Pancreas (tissue), 10 donors: ENCODE data around the gene ADH1A. TPM values are rescaled to one million over a fixed set of nuclear protein-coding genes. Genes with fewer than 3 reads are reported as not detected.

Source experiments
- ATAC-seq, 4 donors: fragments of 200-7000 bp; cut with Tn5 transposase; one replicate each; pipeline versions ENCODE4 v1.8.0 to v1.9.1; 2020; ENCODE audit warnings: mild to moderate bottlenecking in 4 of 4, moderate library complexity in 4 of 4
- DNase-seq, 6 donors: peaks; one replicate each; pipeline ENCODE4 v3.0.0-alpha.2; 2020
- FAIRE-seq: peaks from 2 replicates; lab custom pipeline; 2012; peaks lifted over from hg19 to GRCh38; lab: Jason Lieb, UNC
- H3K27ac ChIP-seq, 4 donors: fragments of 200-600 bp; sonication (generic); 1 replicate in 3 of 4; 2 replicates in 1 of 4; pipeline versions ENCODE4 v1.5.0 to v1.8.0; 2020
- H3K27me3 ChIP-seq, 4 donors: fragments of 200-600 bp; one replicate each; pipeline ENCODE4 v1.8.0; 2021
- H3K36me3 ChIP-seq, 3 donors: fragments of 200-600 bp; sonication (generic) in 1 of 3; one replicate each; pipeline versions ENCODE4 v1.5.0 to v1.8.0; 2020 to 2021
- H3K4me1 ChIP-seq, 3 donors: fragments of 200-600 bp; one replicate each; pipeline ENCODE4 v1.8.0; 2021
- H3K4me3 ChIP-seq, 4 donors: fragments of 200-600 bp; sonication (generic) in 2 of 4; one replicate each; pipeline versions ENCODE4 v1.5.0 to v1.8.0; 2020 to 2021
- H3K9me3 ChIP-seq, 4 donors: fragments of 200-600 bp; one replicate each; pipeline ENCODE4 v1.8.0; 2021
- CTCF ChIP-seq, 4 donors: fragments of 200-600 bp; sonication (generic) in 3 of 4; IDR thresholded peaks; one replicate each; pipeline versions ENCODE4 v1.5.0 to v1.8.0; 2021; ENCODE audit warnings: antibody characterized with exemption in 4 of 4
- WGBS, 2 donors: extraction: QIAGEN DNeasy Blood & Tissue Kit; methylation state at CpG; one replicate each; pipeline ENCODE4 v1.1.7; 2013; 5-methylcytosine and 5-hydroxymethylcytosine counted together
- intact Hi-C, 3 donors: fragments of 100-400 bp; cut with DNase I; formaldehyde crosslinking; loops; one replicate each; pipeline versions ENCODE4 v1.11.1 to v1.14.2; 2022
- polyA plus RNA-seq, 2 donors: library from polyadenylated mRNA; stranded (reverse); fragments of 200-250 nt; gene quantifications; one replicate each; pipeline ENCODE4 v1.2.3, GENCODE V29; 2013
- total RNA-seq, 6 donors: library from RNA; stranded (reverse); fragmentation: NEBNext Ultra II Directional in 4 of 6; extraction: Animal tissue kit (Norgen Biotek cat#: 25700) in 4 of 6; gene quantifications; one replicate each; pipeline versions ENCODE4 v1.2.1 to v1.2.4, GENCODE V29; 2021 to 2023
- donor health status: healthy with polysubstance abuse.
- donor health status: DM: no; HTN: no; CAD: no; lungs with moderate emphysema.
- donor health status: DM: no; HTN: no; CAD: no.
- donor health status: control.
- donor health status: control.
- donor health status: Bipolar disorder and iron deficiency.
- donor health status: DM: yes; HTN: yes; CAD: no.
- donor health status: DM: no; HTN: no; CAD: no.
- donor health status: DM: no; HTN: no; CAD: no.
- donor health status: DM: yes; HTN: yes; CAD: no.

The ADH1A gene
- total and polyA plus RNA-seq, 8 donors, result 0.19 to 2.1 (median 0.64) TPM

GRCh38 chr4:99293357-99293756, 2.6 kb upstream of the ADH1A start:
- Histone ChIP-seq H3K9me3 (no peaks in the 10 kb centered on the region), H3K27ac (no peak overlapping the region), H3K36me3 (no peaks in the 10 kb centered on the region), H3K4me3 (no peak overlapping the region), H3K27me3 (no peaks in the 10 kb centered on the region), H3K4me1 (peaks cover 0 to 13% (median 0%) of the 10 kb centered on the region in 3 donors)
- TF ChIP-seq CTCF (IDR thresholded peaks at IDR 0.05), result no peak
- 91 to 92% methylated on average over 5 of the region's 5 CpGs for WGBS, 2 donors
- intact Hi-C loops, result no loop called here
- no peak for DNase-seq
- FAIRE-seq, result no peak
- ATAC-seq, result no peak

GRCh38 chr4:99285387-99285786, 5.4 kb downstream of the ADH1A start:
- Histone ChIP-seq H3K27ac (no peak overlapping the region), H3K27me3 (no peaks in the 10 kb centered on the region), H3K4me1 (no peaks in the 10 kb centered on the region), H3K4me3 (no peak overlapping the region), H3K9me3 (no peaks in the 10 kb centered on the region), H3K36me3 (no peaks in the 10 kb centered on the region)
- FAIRE-seq (no peak), DNase-seq (no peak), ATAC-seq (no peak)
- no peak for TF ChIP-seq CTCF (IDR thresholded peaks at IDR 0.05)
- intact Hi-C loops, result no loop called here

- Histone ChIP-seq H3K4me1 (no peaks in the 10 kb centered on the region), H3K9me3 (no peaks in the 10 kb centered on the region), H3K27me3 (no peaks in the 10 kb centered on the region), H3K4me3 (no peak overlapping the region), H3K36me3 (no peaks in the 10 kb centered on the region), H3K27ac (no peak overlapping the region)
- 48 to 52% methylated on average over 2 of the region's 2 CpGs for WGBS, 2 donors
- intact Hi-C loops, result no loop called here
- DNase-seq (no peak), FAIRE-seq (no peak), ATAC-seq (no peak)
- TF ChIP-seq CTCF (IDR thresholded peaks at IDR 0.05), result no peak
Measured at GRCh38 chr4:99282731-99283130, 8.1 kb downstream of the ADH1A start.

GRCh38 chr4:99281261-99281660, 9.5 kb downstream of the ADH1A start:
- no peaks in the 10 kb centered on the region for H3K36me3 ChIP-seq
- intact Hi-C loops, result no loop called here
- H3K27ac ChIP-seq, result no peak overlapping the region
- H3K9me3 ChIP-seq, result no peaks in the 10 kb centered on the region
- ATAC-seq (no peak), DNase-seq (no peak), FAIRE-seq (no peak)
- H3K4me3 ChIP-seq, result no peak overlapping the region
- H3K27me3 ChIP-seq, result no peaks in the 10 kb centered on the region
- WGBS, 2 donors, result 91 to 92% methylated on average over 5 of the region's 5 CpGs
- TF ChIP-seq CTCF (IDR thresholded peaks at IDR 0.05), result no peak
- no peaks in the 10 kb centered on the region for H3K4me1 ChIP-seq

- FAIRE-seq (no peak), DNase-seq (no peak), ATAC-seq (no peak)
- H3K27ac ChIP-seq, result no peak overlapping the region
- no peaks in the 10 kb centered on the region for H3K4me1 ChIP-seq
- no peaks in the 10 kb centered on the region for H3K27me3 ChIP-seq
- H3K4me3 ChIP-seq, result no peak overlapping the region
- intact Hi-C loops, result no loop called here
- 87 to 96% methylated on average over 2 of the region's 2 CpGs for WGBS, 2 donors
- TF ChIP-seq CTCF (IDR thresholded peaks at IDR 0.05), result no peak
- no peaks in the 10 kb centered on the region for H3K36me3 ChIP-seq
- no peaks in the 10 kb centered on the region for H3K9me3 ChIP-seq
Measured at GRCh38 chr4:99276417-99276816, 14.4 kb downstream of the ADH1A start.
